ENCODE data around the gene LYZL6. TPM values are rescaled to one million over a fixed set of nuclear protein-coding genes. Genes with fewer than 3 reads are reported as not detected.
A peak's percentile ranks its signal among the peaks of the same experiment; 100 is the strongest.
"Not testable (repeated sequence)": the region's sequence is repeated elsewhere in the genome, so short reads cannot be mapped to it uniquely, and the experiment has no call there.

LYZL6 gene
- polyA plus RNA-seq, 1 donor = not detected

DNA sequence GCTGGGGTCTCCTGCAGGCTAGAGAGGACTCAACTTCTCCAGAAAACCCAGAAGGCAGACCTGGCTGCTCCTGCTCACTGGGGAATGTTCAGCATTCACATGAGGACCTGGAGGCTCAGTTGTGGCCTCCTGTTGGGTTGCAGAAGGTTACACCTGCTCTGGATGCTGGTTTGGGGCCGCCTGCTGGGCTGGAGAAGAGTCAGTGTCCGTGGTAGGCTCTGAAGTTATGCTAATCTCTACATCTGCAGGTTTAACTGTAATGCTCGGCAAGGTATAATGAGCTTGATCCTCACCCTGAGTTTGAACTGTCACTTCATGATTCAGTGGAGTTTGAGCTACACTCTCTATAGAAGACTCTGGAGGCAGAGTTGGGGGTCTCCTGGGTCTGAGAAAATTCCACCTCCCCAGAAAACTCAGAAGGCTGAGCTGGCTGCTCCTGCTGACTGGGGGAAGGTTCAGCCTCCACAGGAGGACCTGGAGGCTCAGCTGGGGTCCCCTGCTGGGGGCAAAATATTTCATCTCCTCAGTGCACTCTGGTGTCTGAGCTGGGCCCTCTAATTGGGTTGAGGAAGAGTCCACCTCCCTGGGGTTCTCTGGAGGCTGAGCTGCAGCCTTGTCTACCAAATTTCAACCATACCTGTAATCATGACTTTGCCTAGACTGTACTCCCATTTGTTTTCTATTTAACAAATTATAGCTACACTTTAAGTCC lies 36.4 kb downstream of the LYZL6 start:
- DNase-seq = no peak

GRCh38 chr17:35906191-35906925 lies 37.2 kb downstream of the LYZL6 start:
- no peak for DNase-seq

DNA sequence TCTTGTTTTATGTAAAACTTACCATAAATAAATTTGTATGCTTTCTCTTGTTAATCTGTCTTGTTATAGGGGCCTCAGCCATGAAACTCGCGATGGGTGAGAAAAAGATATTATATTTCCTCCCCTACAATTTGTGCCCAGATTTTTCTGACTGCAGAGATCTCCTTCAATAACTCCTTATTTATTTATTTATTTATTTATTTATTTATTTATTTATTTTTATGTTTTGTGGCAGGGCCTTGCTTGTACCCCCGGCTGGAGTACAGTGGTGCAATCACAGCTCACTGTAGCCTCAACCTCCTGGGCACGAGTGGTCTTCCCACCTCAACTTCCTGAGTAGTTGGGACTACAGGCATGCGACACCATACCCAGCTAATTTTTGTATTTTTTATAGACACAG lies 40.1 kb downstream of the LYZL6 start:
- DNase-seq = no peak

GRCh38 chr17:35901631-35902175 lies 41.8 kb downstream of the LYZL6 start:
- DNase-seq = no peak

DNA sequence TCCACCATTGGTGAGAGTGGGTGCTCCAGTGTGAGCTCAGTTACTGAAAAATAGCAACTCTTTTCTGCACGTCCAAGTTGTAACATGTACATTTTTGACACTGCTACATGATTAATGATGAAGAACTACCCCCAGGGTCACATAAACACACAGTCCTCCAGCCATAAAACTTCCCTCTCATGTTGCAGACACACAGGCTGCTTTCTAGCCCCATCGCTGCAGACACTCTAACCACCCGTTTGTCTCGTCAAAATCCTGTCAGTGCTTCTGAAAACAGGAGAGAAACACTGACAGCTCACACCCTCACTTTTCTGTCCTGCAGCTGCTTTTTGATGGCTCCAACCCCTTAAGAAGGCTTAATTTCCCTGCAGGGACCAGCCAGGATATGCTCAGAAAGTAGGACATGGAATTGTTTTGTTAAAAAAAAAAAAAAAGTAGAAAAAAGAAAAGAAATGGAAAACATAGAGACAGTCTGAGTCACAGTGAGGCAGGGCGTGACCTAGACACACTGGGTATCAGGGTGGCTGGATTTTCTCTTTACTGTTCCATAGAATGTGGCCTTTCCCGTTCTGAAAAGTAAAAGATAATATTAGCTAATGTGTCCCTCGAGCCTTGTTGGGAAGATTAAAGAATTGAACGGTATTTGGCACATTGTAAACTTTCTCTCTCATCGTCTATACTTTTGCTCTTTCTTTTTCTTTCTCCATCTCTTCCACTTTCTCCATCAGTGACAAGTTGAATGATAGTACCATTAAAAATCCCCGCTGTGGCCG lies 42.6 kb downstream of the LYZL6 start:
- DNase-seq = peak; percentile 51

DNA sequence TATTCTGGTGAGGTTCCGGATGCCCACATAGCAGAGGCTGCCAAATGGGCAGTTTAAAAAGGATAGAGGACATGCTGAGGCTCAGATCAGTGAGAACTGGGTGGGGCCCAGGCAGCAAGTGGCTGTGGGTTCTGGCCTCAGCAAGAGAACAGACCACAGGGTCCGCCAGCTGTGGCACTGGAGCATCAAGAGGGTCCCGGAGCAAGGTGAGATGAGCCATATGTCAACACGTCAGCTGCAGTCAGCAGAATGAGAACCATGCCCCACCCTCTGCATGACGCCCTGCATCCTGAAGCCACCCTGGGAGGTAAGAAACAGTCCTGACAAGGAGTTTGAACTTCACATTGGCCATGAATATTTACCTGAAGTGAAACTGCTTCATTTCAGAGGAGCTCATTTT lies 43.2 kb downstream of the LYZL6 start:
- DNase-seq = no peak

DNA sequence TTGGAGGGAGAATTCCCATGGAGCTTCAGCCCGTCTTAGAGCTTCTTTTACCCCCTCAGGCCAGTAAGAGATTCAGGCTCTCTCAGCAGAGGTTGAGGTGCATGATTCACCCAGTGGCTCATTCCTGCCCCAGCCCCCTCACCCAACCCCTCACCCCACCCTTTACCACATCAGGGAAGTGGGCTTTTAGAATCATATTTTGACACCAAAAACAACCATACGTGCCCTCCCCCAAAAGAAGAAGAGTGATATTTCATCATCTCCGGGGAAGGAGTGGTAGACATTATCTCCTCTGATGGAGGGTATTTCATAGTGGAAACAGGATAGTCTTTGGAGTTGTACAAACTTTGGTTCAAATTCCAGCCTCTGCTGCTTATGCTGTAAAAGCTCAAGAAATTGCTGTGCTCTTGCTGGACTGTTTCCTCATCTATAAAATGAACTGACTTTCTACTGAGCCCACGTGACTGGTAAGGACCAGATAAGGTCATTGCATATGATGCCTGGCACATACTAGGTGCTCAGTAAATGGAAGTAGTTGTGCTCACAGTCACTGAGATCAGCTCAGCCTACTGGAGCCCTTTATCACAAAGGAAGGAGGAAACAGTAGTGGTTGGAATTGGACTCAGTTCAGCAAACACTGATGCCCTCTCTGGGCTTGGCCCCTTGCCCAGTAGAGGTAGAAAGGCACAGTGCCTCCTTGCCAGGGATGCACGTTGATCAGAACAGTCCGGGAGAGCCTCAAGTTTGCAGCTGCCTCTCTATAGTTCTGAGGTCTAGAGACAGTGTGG lies 45.0 kb downstream of the LYZL6 start:
- no peak for DNase-seq

GRCh38 chr17:35897772-35898171 lies 45.7 kb downstream of the LYZL6 start:
- not testable (repeated sequence) for DNase-seq

DNA sequence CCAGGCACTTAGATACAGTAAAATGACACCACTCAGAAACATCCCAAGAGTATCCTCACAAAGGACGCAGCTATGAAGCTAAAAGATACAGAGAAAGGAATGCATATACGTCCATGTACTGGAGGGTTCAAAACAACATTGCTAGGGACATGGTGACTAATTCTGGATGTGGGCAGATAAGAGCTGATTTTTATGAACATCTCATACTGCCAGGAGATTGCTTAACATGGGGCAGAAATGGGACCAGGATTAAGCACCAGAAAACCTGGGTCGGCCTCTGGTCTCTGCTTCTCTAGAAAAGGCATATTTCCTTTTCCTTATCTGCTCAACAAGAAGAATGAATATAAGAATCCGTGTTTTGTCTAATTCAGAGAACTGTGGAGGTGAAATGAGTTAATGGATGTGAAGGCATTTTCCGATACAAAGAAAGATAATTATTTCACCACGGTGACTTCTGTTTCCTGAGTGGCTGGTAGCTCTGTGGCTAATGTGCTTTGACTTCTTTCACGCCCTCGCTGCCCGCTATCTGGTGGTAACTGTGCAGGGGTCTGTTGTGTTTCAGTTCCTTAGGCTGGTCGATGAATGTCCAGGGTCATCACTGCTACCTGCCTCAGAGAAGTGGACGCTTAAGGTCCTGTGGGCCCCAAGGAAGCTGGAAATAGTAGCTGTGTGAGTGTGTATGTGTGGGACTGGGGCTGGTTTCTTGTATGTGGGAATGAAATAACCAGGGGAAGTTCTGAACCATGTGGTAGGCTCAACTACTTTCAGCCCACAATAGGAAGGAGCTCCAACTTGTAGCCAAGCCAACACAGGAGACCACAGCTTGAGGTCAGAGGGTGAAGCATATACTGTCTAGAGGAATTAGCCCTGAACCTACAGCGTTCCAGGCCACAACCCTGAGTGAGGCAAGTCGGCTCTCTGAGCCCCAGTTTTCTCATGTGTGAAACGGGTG lies 47.6 kb downstream of the LYZL6 start:
- DNase-seq = no peak

GRCh38 chr17:35894206-35894605 lies 49.3 kb downstream of the LYZL6 start:
- DNase-seq = no peak

GRCh38 chr17:35893751-35894150 lies 49.8 kb downstream of the LYZL6 start:
- no peak for DNase-seq

- DNase-seq = no peak
Measured at GRCh38 chr17:35892091-35893035, 51.1 kb downstream of the LYZL6 start.

DNA sequence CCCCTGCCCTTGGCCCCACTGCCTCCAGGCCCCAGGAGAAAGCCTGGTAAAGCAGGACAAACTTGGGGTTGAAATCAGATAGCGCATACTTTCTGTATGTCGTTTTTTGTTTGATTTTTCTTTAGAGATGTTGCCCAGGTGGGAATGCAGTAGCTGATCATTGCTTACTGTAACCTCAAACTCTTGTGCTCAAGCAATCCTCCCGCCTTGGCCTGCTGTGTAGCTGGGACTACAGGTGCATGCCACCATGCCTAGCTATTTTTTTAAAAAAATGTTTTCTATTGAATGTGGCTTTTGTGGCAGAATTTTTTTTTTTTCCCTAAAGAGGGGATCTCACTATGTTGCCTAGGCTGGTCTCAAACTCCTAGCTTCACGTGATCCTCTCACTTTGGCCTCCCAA lies 52.2 kb downstream of the LYZL6 start:
- DNase-seq = no peak

DNA sequence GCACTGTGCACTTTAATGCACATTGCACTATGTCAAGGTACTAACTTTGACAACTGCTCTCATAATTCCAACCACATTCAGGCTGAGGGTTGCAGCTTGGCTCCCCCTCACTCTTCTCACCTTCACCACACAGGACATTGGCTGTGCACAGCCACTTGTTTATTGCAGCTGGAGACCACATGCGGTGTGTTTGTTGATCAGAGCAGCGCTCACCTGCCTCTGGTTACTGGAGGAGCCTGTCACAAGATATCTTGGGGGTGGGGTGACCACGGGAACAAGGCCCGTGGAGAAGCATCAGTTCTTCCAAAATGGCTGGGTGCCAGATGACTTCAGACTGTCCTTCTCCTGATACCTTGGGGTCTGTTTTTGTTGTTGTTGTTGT lies 52.7 kb downstream of the LYZL6 start:
- DNase-seq = no peak

GRCh38 chr17:35889818-35890773 lies 53.4 kb downstream of the LYZL6 start:
- peak; percentile 81 for DNase-seq

- DNase-seq = no peak
Measured at GRCh38 chr17:35889241-35889640, 54.3 kb downstream of the LYZL6 start.

Data from left kidney (tissue), 2 donors.